ENCODE results near the gene DYNLL1.
A peak's percentile ranks its signal among the peaks of the same experiment; 100 is the strongest.
"Not testable (repeated sequence)": the region's sequence is repeated elsewhere in the genome, so short reads cannot be mapped to it uniquely, and the experiment has no call there.

The DYNLL1 gene

DNA sequence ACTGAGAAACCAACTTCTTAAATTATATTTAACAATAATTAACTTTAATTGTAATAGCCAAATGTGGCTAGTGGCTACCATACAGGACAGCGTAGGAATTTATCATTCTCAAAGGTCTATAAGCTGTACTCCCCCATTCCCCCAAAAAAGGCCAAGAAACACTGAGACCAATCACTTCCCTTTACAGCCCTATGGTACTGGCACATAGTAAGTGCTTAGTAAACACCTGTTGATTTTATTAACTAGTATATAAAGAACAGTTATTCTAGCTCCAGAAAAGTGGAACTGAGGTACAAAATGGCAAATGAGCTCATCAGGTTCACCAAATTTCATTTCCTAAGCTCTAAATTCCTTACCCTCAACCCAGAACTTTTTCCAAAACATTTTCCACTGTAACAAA is 20.3 kb upstream of the DYNLL1 start:
- no peak for DNase-seq

DNA sequence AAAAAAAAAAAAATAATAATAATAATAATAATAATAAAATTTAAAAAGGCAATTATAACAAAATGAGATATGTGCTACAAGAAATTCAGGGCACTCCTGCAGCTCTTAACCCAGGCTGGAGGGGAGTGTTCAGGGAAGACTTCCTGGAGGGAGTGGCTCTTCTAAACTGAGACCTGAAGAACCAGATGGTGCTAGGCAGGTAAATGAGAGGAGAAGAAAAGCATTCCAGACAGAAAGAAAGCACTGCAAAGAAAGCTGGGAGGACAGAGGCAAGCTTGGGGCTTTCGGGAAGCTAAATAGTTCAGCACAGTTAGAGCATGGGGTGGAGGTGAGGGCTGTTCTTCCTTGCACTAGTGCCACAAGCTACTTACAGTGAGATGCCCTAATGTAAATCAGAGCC is 16.5 kb upstream of the DYNLL1 start:
- DNase-seq = peak; percentile 20

DNA sequence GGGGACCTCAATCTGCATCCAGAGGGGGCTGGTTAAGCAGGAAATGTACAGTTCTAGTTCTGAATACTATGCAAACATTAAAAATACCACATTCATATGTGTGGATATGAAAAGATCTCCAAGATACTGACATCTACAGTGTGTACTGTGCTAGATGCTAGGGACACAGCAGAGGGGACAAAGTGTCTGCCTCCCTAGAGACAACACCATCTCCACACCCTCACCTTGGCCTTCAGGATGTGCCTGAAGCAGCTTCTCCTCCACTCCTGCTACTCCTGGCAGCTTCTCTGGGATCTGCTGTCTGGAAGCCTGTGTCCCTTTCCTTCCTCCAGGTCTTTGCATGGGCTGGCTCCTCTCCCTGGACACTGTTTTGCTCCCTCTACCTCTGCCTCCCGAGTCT is 15.7 kb upstream of the DYNLL1 start:
- DNase-seq = no peak

DNA sequence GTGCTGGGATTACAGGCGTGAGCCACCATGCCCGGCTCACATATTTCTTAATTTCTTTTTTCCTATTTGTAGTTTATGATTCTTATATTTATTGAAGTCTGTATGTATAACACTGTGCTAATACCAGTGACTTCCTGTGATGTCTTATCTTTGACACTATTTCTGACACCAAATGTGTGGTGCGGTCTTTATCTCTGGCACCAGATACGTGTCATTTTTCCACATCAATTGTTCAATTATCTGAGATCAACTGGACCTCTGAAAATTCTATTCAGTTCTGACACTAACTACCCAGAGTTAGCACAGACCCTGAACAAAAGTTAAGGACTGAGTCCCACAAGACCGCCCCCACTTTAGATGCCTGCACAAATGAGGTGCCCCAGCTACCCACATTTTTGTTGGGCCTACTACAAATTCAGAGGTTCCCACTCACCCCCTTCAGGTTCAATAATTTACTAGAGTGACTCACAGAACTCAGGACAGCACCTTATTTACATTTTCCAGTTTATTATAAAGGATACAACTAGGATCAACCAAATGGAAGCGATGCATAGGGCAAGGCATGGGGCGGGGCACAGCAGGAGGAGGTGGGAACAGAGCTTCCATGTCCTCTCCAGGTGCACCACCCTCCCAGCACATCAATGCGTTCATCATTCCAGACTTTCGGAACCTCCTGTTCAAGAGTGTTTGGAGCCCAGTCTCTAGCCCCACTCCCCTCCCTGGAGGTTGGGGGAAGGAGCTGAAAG is 14.7 kb upstream of the DYNLL1 start:
- peak; percentile 69 for DNase-seq

DNA sequence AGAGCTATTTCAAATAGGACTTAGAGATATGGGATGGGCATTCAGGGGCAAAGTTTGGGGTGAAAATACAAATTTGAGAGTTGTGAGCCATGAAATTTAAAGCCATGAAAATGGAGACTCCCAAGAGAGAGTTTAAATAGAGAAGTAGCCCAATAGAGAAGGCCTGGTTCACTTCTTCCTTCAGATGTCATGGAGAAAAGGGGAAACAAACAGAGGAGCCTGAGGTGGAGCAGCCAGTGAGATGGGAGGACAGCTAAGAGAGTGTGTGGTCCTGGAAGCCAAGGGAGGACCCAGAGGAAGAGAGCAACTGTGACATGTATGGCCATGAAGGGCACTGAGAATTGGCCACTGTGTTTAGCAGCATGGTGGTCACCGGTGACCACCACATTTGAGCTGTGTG is 12.3 kb upstream of the DYNLL1 start:
- DNase-seq = no peak

DNA sequence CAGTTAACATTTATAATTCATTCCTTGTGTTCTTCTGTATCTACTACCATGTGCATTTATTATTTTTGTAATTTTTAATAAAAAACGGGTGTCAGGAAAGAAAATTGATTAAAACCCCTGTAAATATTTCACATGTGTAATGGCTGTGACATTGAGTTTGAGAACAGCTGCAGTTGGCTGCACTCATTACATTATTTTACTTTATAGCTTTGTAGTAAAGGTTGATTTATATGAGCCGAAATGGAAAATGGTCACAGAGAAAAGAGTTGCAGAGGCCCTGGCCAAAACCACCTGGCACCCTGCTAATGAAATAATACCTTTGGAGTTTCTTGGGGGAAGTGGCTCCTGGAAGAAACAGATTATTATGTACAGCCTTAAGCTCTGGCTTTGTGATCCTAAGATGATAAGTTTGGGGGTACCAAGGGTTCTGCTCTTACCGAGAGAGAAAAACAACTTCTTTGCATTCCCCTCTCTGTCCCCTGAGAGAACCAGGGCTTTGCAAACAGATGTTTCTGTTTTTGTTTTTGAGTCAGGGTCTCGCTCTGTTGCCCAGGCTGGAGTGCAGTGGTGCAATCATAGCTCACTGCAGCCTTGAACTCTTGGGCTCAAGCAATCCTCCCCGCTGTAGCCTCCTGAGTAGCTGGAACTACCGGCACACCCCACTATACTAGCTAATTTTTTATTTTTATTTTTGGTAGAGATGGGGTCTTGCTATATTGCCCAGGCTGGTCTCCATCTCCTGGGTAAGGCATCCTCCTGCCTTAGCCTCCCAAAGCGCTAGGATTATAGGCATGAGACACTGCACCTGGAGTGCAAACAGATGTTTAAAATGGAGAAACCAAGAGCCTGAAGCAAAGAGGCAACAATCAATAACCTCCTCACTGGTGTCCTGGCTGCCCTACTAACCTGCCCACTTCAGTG is 9.7 kb upstream of the DYNLL1 start:
- no peak for DNase-seq

DNA sequence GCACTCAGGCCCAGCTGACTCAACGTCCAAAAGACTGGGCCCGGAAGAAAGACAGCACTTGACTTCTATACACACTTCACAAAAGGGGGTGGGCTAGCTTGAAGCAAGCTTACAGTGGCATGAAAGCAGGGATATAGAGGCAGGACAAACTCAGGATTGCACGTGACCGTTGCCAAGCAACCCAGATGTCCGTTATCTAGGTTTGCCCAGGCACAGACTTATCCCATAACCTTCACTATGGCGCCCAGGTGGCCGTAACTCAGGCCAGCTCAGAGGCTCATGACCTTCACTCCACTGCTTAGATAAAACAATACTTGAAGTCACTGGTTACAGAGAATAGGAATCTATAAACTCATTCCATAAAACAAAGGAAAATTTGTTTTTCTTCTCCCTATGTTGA is 8.4 kb upstream of the DYNLL1 start:
- DNase-seq = peak; percentile 72

DNA sequence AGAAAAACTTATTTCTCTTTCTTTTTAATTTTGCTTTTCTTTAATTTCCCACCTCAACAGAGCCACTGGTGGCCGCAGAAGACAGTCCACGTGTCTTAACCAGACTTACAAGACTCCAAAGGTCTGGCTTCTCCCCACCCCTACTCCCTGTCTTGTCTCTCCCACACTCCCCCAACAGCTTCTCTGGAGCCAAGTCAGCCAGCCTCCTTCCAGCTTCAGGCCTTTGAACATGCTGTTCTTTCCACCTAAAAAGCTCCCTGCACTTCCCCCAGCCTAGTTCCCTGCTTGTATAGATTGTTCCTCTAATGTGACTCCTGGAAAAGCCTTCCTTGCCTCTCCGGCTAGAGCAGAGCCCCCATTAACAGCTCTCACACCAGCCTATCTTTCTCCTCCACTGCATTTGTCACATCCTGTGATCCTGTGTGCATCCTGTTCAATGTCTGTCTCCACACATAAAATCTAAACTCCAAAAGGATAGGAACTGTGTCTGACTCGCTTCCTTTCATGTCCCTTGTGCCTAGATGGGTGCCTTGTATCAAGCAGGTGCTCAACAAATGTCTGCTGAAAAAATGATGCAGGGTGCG is 7.8 kb upstream of the DYNLL1 start:
- DNase-seq = no peak

DNA sequence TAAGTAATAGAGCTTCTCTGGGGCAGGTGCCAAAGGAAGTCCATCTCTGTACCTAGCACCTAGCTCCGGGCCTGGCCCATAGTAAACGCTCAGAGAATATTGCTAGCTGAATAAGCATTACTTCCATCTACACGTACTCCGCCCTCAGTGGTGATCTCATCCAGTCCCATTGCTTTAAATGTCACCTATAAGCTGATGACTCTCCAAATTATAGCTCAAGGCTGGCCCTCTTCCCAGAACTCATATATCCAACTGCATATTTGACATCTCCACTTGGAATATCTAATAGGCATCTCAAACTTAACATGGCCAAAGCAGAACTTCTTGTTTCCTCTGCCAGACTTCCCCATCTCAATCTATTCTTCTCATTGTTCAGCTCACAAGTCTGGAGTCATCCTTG is 6.9 kb upstream of the DYNLL1 start:
- peak; percentile 1 for DNase-seq

DNA sequence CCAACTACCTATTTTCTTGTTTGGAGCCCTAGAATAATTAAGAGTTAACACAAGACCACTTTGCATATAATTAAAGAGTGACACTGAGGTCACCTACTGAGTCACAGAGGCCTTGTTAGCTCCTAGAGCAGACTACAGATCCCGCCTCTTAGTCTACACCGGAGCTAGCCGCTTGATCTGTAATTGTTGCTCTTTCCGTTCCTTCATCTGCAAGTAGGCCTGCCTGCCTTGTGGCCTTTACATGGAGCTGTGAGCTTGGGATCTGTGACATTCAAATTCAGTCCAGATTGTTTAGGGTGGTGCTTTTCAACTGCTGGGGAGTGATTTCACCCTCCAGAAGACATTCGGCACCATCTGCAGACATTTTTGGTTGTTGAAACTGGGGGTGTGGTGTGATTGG is 5.6 kb upstream of the DYNLL1 start:
- no peak for DNase-seq

DNA sequence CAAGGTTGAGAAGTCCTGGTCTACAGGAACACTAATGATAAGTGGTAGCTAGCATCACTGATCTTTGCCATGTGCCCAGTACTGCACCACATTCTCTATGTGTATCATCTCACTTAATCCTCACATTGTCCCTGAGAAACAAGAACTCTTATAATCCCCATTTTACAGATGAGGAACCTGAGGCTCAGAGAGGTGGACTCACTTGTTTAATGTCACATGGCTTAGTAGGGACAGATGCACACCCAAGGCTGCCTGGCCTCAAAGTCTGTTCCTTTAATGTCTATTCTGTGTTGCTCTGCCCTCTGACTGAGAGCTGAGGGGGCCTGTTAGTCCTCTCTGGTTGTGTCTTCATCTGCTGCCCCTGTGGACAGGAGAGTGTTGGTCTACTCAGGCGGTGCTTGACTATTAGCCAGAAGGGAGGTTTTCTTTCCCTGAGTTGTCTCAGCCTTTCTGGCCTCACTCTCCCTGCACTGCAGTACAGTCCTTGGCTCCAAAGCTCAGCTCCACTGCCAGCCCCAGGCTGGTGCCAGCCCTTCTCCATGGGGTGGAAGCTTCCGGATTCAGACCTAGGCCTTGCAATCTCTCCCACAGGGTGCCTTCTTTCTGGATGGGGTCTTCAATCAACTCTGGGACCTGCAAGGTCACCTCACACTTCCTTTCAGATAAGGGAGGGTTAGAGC is 4.9 kb upstream of the DYNLL1 start:
- no peak for DNase-seq

DNA sequence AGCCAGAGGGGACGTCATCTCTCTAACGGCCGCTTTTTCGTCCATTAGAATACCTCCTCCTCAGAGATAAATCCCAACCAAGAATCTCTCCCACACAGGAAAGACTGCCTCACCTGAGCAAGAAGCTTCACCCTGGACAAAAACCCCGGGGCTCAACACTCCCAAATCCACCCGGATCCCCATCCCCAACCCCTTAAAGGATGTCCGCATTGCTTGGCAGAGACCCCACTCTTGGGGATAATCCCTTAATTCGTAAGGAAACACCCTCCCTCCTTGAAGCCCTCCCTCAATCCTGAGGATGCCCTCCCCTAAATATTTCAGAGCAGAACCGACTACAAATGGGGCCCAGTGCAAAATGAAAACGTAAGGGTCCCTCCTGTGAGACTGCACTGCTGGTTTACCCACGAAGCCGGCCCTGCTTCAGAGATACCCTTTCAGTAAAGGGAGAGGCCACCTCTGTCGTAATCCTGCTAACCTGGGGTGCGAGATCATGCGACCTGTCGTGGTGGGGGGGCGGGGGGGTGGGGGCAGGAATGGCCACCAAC is 655 bp upstream of the DYNLL1 start:
- no peak for DNase-seq

DNA sequence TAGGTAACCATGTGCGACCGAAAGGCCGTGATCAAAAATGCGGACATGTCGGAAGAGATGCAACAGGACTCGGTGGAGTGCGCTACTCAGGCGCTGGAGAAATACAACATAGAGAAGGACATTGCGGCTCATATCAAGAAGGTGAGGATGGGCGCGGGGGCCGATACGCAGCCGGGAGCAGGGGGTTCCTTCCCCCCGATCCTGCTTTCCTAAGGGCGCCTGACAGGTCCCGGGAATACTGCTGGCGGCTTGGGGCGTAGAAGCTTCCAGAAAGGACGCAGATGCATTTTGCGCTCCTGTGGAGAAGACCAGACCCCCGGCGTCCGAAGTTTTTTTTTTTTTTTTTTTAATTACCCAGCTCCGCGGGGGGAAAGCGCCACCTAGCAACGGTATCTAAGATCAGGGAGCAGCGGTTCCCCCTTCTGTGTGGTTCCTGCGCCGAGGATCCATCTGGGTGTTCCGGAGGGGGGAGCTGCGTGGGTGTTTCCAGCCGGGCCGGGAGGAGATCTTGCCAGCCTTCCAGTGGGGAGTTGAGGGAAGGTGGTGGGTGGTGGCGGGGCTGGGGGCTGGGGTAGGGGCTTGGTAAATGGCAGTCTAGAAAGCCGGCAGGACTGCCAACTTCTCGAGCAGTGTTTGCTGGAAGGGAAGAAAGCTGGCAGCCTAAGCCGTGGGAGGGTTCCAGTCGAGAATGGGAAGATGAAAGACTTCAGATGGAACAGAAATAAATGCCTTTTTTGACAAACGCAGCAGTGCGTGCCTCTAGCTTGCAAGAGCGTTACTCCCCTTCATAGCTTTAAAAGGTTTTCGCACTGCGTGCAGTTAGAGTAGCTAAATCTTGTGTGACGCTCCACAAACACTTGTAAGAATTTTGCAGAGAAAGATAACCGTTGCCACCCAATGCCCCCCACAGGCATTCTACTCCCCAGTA is 764 bp downstream of the DYNLL1 start:
- peak; percentile 83 for DNase-seq

DNA sequence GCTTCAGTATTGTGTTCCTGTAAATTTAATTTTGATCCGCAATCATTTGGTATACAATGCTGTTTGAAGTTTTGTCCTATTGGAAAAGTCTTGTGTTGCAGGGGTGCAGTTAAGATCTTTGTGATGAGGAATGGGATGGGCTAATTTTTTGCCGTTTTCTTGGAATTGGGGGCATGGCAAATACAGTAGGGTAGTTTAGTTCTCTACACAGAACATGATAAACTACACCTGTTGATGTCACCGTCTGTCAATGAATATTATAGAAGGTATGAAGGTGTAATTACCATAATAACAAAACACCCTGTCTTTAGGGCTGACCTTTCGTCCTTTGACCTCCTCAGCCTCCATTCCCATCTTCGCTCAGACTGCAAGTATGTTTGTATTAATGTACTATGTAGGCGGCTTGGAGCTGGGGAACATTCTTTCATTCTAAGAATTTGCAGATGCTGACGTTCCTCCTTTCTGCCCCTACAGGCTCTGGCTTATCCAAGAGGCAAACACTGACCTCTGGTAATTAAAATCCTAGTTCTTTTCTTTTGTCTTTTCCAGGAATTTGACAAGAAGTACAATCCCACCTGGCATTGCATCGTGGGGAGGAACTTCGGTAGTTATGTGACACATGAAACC is 1.7 kb downstream of the DYNLL1 start:
- no peak for DNase-seq

DNA sequence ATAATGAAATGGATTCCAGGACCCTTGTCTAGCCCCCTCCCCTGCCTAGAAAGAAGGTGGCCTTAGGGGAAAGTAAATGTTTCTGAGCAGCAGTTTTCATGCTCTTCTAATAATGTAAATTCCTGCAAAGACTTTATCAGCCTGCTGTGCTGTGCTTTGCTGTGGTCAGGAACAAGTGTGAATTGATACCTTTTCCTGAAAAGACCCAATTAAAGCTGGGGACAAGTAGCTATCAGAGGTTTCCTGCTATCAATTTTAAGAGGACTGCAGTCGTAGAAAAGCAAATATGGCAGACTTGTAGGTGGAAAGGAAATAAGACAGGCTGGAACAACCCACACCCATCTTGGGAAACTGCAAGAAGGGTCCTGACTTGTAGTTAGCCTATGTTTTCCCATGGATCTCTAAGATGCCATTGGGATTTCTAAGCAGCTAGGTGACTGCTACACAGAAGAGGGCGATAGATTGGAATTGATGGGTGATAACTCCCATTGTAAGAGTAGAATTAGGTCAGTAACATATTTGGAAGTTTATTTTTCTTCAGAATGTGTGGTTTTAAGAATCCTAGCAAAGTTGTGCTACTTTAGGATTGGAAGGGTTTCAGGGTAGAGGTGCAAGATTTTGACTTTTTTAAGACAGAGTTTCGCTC is 3.1 kb downstream of the DYNLL1 start:
- no peak for DNase-seq

DNA sequence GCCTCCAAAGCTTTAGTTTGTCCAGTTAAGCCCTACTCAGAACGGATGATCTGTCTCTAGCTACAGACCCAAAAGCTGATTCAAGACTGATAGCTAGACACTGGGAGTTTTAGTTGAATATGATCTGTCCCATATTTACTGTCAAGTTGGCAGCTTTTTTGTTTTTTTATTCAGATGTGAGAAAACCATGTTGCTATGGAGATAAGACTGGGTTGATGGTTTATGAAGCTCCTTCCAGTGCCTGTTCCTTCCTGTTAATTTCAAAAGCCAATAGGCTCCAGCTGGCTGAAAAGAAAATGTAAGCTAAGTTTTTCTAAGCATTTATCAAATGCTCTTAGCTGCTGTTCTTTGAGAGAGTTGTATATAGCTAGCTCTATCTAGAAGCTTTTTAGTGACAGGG is 4.7 kb downstream of the DYNLL1 start:
- no peak for DNase-seq

DNA sequence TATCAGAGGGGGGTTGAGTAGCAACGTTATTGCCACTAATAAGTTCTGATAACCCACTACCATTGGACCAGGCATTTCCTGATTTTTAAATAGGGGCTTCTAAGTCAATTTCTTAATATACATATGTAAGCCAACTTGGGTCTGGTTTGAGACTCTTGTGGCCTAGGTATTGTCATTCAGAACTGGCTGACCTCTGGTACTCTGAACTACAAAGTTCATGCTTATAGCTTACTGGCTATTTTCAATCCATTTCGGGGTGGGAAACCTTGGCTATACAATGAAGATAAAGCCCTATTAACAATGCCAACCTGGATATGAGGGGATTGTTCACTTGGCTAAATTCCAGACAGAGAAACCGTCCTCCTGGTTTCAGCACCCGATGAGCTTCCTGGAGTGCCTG is 8.7 kb downstream of the DYNLL1 start:
- DNase-seq = no peak

DNA sequence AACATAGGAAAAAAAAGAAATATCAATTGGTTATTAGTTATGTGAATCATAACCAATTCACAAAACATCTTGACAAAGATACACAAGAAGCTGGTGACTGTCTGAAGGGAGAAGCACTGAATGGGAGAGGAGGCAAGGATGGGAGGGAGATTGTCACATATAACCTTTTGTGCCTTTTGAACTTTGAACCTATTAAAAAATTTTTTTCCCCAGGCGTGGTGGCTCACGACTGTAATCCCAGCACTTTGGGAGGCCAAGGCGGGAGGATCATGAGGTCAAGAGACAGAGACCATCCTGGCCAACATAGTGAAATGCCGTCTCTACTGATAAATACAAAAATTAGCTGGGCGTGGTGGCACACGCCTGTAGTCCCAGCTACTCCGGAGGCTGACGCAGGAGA is 12.6 kb downstream of the DYNLL1 start:
- DNase-seq = no peak

DNA sequence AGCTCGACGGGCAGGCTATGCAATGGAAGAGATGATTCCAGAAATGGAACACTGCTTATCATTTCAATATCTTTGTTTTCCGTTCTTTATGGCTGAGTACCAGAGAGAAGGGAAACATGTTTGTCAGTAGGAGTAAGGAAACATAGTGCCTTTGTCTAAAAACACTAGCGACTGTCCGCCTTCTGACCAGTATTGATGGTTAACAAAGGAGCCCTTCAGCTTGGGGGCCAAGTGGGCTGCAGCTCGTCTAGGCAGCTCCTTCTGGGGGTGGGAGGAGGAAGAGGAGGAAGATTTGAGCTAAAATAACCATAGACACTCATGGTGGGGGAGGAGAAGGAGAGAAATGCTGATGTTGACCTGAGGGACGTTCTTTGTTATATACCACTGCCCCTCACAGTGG is 18.1 kb downstream of the DYNLL1 start:
- DNase-seq = no peak

DNA sequence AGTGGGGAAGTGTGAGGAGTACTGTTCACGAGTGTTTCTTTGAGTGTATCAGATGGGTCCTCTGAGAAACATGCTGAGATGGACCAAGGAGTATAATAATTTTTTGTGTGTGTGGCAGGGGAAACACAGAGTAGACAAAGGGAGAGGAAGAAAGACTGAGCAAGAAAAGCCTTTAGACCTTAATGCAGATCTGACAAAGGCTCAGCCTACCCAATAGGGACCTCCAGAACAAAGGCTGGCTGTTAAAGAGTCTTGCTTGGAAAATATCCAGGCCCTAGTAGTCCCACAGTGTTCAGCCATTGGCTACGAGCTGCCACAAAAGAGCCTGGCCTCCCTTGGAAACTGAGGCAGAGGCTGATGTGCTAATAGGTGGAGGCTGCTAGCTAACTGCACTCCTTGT is 19.6 kb downstream of the DYNLL1 start:
- no peak for DNase-seq

DNA sequence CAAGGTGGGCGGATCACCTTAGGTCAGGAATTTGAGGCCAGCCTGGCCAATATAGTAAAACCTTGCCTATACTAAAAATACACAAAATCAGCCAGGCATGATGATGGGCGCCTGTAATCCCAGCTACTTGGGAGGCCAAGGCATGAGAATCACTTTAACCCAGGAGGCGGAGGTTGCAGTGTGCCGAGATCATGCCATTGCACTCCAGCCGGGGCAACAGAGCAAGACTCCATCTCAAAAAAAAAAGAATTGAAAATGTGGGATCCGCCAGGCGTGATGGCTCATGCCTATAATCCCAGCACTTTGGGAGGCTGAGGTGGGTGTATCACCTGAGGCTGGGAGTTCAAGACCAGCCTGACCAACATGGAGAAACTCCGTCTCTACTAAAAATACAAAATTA is 23.4 kb downstream of the DYNLL1 start:
- not testable (repeated sequence) for DNase-seq
